GM03348 (cell line): Measurements from ENCODE around the gene TBC1D22A.

Experiments
- DNase-seq: peaks from one replicate; pipeline ENCODE4 v3.0.0; 2012; ENCODE audit warnings: low spot score

TBC1D22A gene

GRCh38 chr22:47123006-47123826, 360.8 kb downstream of the TBC1D22A start:
- DNase-seq, result no peak

GRCh38 chr22:47123827-47124442, 361.5 kb downstream of the TBC1D22A start:
- DNase-seq, result no peak

GRCh38 chr22:47124451-47124881, 362.0 kb downstream of the TBC1D22A start:
- DNase-seq, result no peak

GRCh38 chr22:47124961-47125360, 362.5 kb downstream of the TBC1D22A start:
- DNase-seq, result no peak

GRCh38 chr22:47125603-47126002, 363.2 kb downstream of the TBC1D22A start:
- DNase-seq, result peak; percentile 63

- DNase-seq, result no peak
Measured at GRCh38 chr22:47126344-47126811, 363.9 kb downstream of the TBC1D22A start.

GRCh38 chr22:47127441-47127871, 365.0 kb downstream of the TBC1D22A start:
- DNase-seq, result no peak

- DNase-seq, result no peak
Measured at GRCh38 chr22:47128216-47128615, 365.8 kb downstream of the TBC1D22A start.

- DNase-seq, result no peak
Measured at GRCh38 chr22:47128622-47129215, 366.3 kb downstream of the TBC1D22A start.

GRCh38 chr22:47129902-47130635, 367.6 kb downstream of the TBC1D22A start:
- no peak for DNase-seq

GRCh38 chr22:47130883-47131631, 368.6 kb downstream of the TBC1D22A start:
- DNase-seq, result no peak

GRCh38 chr22:47131632-47132427, 369.4 kb downstream of the TBC1D22A start:
- DNase-seq, result no peak

- DNase-seq, result no peak
Measured at GRCh38 chr22:47132428-47132825, 370.0 kb downstream of the TBC1D22A start.

GRCh38 chr22:47133061-47133969, 370.9 kb downstream of the TBC1D22A start:
- peak; percentile 27 for DNase-seq

GRCh38 chr22:47134222-47134621, 371.8 kb downstream of the TBC1D22A start:
- DNase-seq, result no peak

- DNase-seq, result no peak
Measured at GRCh38 chr22:47135338-47135737, 372.9 kb downstream of the TBC1D22A start.

GRCh38 chr22:47136050-47136449, 373.6 kb downstream of the TBC1D22A start:
- no peak for DNase-seq

- no peak for DNase-seq
Measured at GRCh38 chr22:47136671-47137070, 374.2 kb downstream of the TBC1D22A start.

- DNase-seq, result no peak
Measured at GRCh38 chr22:47139013-47139789, 376.8 kb downstream of the TBC1D22A start.
